GM21723 (cell line): ENCODE results near the gene VWF.
"Not testable (repeated sequence)": the region's sequence is repeated elsewhere in the genome, so short reads cannot be mapped to it uniquely, and the experiment has no call there.

Experiments
- ATAC-seq: cut with Tn5 transposase; IDR thresholded peaks from one replicate; pipeline ENCODE4 v1.9.1; 2021; ENCODE audit warnings: mild to moderate bottlenecking, moderate library complexity; ENCODE audit not compliant: unreplicated experiment

Gene VWF

GRCh38 chr12:6010631-6011350 lies 113.7 kb downstream of the VWF start:
- not testable (repeated sequence) for ATAC-seq

GRCh38 chr12:5997260-5997659 lies 127.2 kb downstream of the VWF start:
- no peak for ATAC-seq

GRCh38 chr12:5996459-5996858 lies 128.0 kb downstream of the VWF start:
- ATAC-seq, result no peak

- ATAC-seq, result no peak
Measured at GRCh38 chr12:5989621-5990020, 134.8 kb downstream of the VWF start.

- ATAC-seq, result peak; percentile 73
Measured at GRCh38 chr12:5988659-5989116, 135.8 kb downstream of the VWF start.

- ATAC-seq, result no peak
Measured at GRCh38 chr12:5988088-5988487, 136.4 kb downstream of the VWF start.

- ATAC-seq, result no peak
Measured at GRCh38 chr12:5987573-5987972, 136.9 kb downstream of the VWF start.

GRCh38 chr12:5985471-5985870 lies 139.0 kb downstream of the VWF start:
- ATAC-seq, result no peak

- no peak for ATAC-seq
Measured at GRCh38 chr12:5984873-5985272, 139.6 kb downstream of the VWF start.

- no peak for ATAC-seq
Measured at GRCh38 chr12:5982106-5982505, 142.4 kb downstream of the VWF start.

GRCh38 chr12:5977556-5977955 lies 146.9 kb downstream of the VWF start:
- no peak for ATAC-seq

GRCh38 chr12:5976711-5977110 lies 147.8 kb downstream of the VWF start:
- no peak for ATAC-seq

GRCh38 chr12:5976196-5976595 lies 148.3 kb downstream of the VWF start:
- no peak for ATAC-seq

- no peak for ATAC-seq
Measured at GRCh38 chr12:5973461-5974115, 150.9 kb downstream of the VWF start.

GRCh38 chr12:5972387-5972786 lies 152.1 kb downstream of the VWF start:
- no peak for ATAC-seq

- ATAC-seq, result no peak
Measured at GRCh38 chr12:5971194-5971850, 153.1 kb downstream of the VWF start.

- no peak for ATAC-seq
Measured at GRCh38 chr12:5969974-5970690, 154.3 kb downstream of the VWF start.

GRCh38 chr12:5969156-5969973 lies 155.1 kb downstream of the VWF start:
- ATAC-seq, result no peak

- ATAC-seq, result no peak
Measured at GRCh38 chr12:5967645-5968415, 156.6 kb downstream of the VWF start.
